HepG2 (cell line): Measurements from ENCODE around the gene TMEM62. TPM values are rescaled to one million over a fixed set of nuclear protein-coding genes. Genes with fewer than 3 reads are reported as not detected.

Experiments
- ADNP ChIP-seq: sonication (generic); formaldehyde crosslinking; IDR thresholded peaks from 2 replicates; pipeline ENCODE4 v1.4.0; 2020; ENCODE audit warnings: missing genetic modification reagents
- FOXK1 ChIP-seq: sonication (generic); formaldehyde crosslinking; IDR thresholded peaks from 2 replicates; pipeline ENCODE4 v1.4.0; 2020; ENCODE audit warnings: low read depth, missing genetic modification reagents, borderline replicate concordance
- KLF11 ChIP-seq: IDR thresholded peaks from 2 replicates; pipeline ENCODE4 v1.6.1; 2016; ENCODE audit warnings: missing compliant biosample characterization
- MZF1 ChIP-seq: sonication (generic); formaldehyde crosslinking; IDR thresholded peaks from 2 replicates; pipeline ENCODE4 v1.8.1; 2023; ENCODE audit warnings: mild to moderate bottlenecking, missing genetic modification reagents, borderline replicate concordance
- NFATC3 ChIP-seq: sonication (generic); formaldehyde crosslinking; IDR thresholded peaks from 2 replicates; pipeline ENCODE4 v1.5.1; 2020; ENCODE audit warnings: mild to moderate bottlenecking, missing genetic modification reagents
- NFYC ChIP-seq: IDR thresholded peaks from 2 replicates; pipeline ENCODE4 v1.6.1; 2016; ENCODE audit warnings: missing genetic modification reagents, missing compliant biosample characterization
- POLR2A ChIP-seq, 2 experiments: IDR thresholded peaks; 2 replicates each; pipeline ENCODE4 v1.6.1; 2011; ENCODE audit warnings: low read depth in 2 of 2, low read length in 2 of 2, mild to moderate bottlenecking in 1 of 2, moderate library complexity in 1 of 2; ENCODE audit not compliant: insufficient read depth in 1 of 2
- PTBP1 ChIP-seq: fragments of 200-400 bp; formaldehyde crosslinking; IDR thresholded peaks from 2 replicates; pipeline ENCODE4 v1.6.1; 2018; ENCODE audit warnings: low read length, low read depth; ENCODE audit not compliant: poor library complexity, severe bottlenecking
- RNF2 ChIP-seq: fragments of 450-650 bp; conservative IDR thresholded peaks from 2 replicates; pipeline ENCODE4 v1.6.1; 2016; ENCODE audit warnings: low read depth
- SRF ChIP-seq: IDR thresholded peaks from 2 replicates; pipeline ENCODE4 v1.6.1; 2011; ENCODE audit warnings: mild to moderate bottlenecking, low read depth, low read length, moderate library complexity
- TCF7 ChIP-seq: sonication (generic); IDR thresholded peaks from 2 replicates; pipeline ENCODE4 v1.6.1; 2016; ENCODE audit warnings: antibody characterized with exemption, low read depth
- ZBTB42 ChIP-seq: sonication (generic); formaldehyde crosslinking; IDR thresholded peaks from 2 replicates; pipeline ENCODE4 v1.5.0; 2020; ENCODE audit warnings: mild to moderate bottlenecking, missing genetic modification reagents
- ZNF431 ChIP-seq: sonication (generic); formaldehyde crosslinking; IDR thresholded peaks from 2 replicates; pipeline ENCODE4 v1.9.0; 2022; ENCODE audit warnings: missing genetic modification reagents, low read depth, mild to moderate bottlenecking, borderline replicate concordance
- ZNF496 ChIP-seq: sonication (generic); formaldehyde crosslinking; IDR thresholded peaks from 2 replicates; pipeline ENCODE4 v1.8.1; 2023; ENCODE audit warnings: mild to moderate bottlenecking, moderate library complexity, missing genetic modification reagents; ENCODE audit not compliant: insufficient replicate concordance
- ZNF547 ChIP-seq: sonication (generic); formaldehyde crosslinking; IDR thresholded peaks from 2 replicates; pipeline ENCODE4 v1.5.1; 2020; ENCODE audit warnings: mild to moderate bottlenecking, missing genetic modification reagents
- ZNF557 ChIP-seq: sonication (generic); formaldehyde crosslinking; IDR thresholded peaks from 2 replicates; pipeline ENCODE4 v1.4.0; 2020; ENCODE audit warnings: missing genetic modification reagents
- ZNF570 ChIP-seq: sonication (generic); formaldehyde crosslinking; IDR thresholded peaks from 2 replicates; pipeline ENCODE4 v1.4.0; 2020; ENCODE audit warnings: mild to moderate bottlenecking, missing genetic modification reagents, borderline replicate concordance
- ZNF674 ChIP-seq: sonication (generic); formaldehyde crosslinking; IDR thresholded peaks from 2 replicates; pipeline ENCODE4 v1.5.0; 2020; ENCODE audit warnings: low read depth, mild to moderate bottlenecking, missing genetic modification reagents
- ZSCAN21 ChIP-seq: sonication (generic); formaldehyde crosslinking; IDR thresholded peaks from 2 replicates; pipeline ENCODE4 v1.8.0; 2022; ENCODE audit warnings: mild to moderate bottlenecking, missing genetic modification reagents, moderate library complexity, borderline replicate concordance
- polyA plus RNA-seq, 8 experiments: library from polyadenylated mRNA; depleted of rRNA in 3 of 8; stranded (reverse) in 7 of 8; unstranded in 1 of 8; fragments of >200 nt; fragmentation: Illumina TruSeq in 4 of 8; extraction: Trizol in 4 of 8; gene quantifications; 2 replicates each; pipeline versions ENCODE4 v1.2.1 to v1.2.3, GENCODE V29; 2011 to 2016; ENCODE audit warnings: low read depth in 4 of 8, missing spikeins in 1 of 8, mixed read lengths in 1 of 8; ENCODE audit not compliant: insufficient read depth in 1 of 8
- total RNA-seq, 5 experiments: library from RNA; depleted of rRNA; stranded (reverse); fragments of >200 nt; fragmentation: Illumina TruSeq; extraction: Trizol; gene quantifications; 2 replicates each; pipeline ENCODE4 v1.2.3, GENCODE V29; 2016; ENCODE audit warnings: low read depth in 1 of 5
- TF ChIP-seq, protein P1 (sequence below): sonication (generic); formaldehyde crosslinking; IDR thresholded peaks from 2 replicates; pipeline ENCODE4 v1.5.1; 2020; ENCODE audit warnings: mild to moderate bottlenecking, missing genetic modification reagents, moderate library complexity
- TF ChIP-seq, protein P2 (sequence below): sonication (generic); formaldehyde crosslinking; IDR thresholded peaks from 2 replicates; pipeline ENCODE4 v1.5.0; 2020; ENCODE audit warnings: mild to moderate bottlenecking, missing genetic modification reagents
- TF ChIP-seq, protein P3 (sequence below): sonication (generic); formaldehyde crosslinking; IDR thresholded peaks from 2 replicates; pipeline ENCODE4 v1.4.0; 2020; ENCODE audit warnings: missing genetic modification reagents

The TMEM62 gene
- total and polyA plus RNA-seq, 2 of the 13 experiments (the other 11 are each of a cell fraction or from before 2014, with no cell fraction given) = 14.2 to 20.9 TPM

DNA sequence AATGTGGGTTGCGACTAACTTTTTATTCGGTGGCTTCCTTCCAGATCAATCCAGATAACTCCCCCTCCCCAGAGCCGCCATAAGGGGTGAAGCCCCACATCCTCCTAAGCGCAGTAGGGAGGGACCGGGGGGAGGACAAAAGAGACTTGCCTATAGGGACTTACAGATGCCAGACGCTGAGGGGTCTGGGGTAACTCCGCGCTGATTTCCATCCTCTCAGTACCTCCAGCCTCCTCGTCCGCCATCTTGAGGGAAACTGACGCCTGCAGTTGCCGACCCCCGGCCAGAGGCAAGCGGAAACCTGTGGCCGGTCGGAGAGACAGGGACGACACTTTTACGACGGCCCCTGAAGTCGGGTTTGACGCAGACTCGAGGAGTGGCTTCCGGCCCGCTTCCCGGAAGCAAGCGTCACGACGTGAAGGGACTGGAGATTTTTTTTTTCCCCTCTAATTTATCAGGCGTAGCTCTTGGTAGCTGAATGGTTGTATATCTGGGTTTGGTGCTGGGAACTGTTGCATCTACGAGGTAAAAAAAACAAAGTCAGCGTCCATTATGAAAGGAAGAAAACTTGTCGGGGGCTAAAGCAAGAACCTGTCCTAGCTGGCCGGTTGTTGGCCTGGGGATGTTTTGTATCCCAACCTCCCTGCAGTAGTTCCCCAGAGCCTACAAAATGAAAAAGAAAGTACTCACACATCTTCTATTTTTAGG is 27.5 kb upstream of the TMEM62 start, which contains the start of gene UBR1 (continued):
- TF ChIP-seq ZBTB42 (CRISPR knock-in tag) = no peak
- TF ChIP-seq ZNF674 (CRISPR knock-in tag) = no peak
- no peak for TF ChIP-seq ZNF431 (CRISPR knock-in tag)
- TF ChIP-seq ZNF557 (CRISPR knock-in tag) = no peak
- TF ChIP-seq NFATC3 (CRISPR knock-in tag) = no peak
- TF ChIP-seq ZNF570 (CRISPR knock-in tag) = no peak
- no peak for TF ChIP-seq ZSCAN21 (CRISPR knock-in tag)
- TF ChIP-seq KLF11 (CRISPR knock-in tag) = no peak
- peak; percentile 73 to 81 for TF ChIP-seq POLR2A (IDR thresholded peaks at IDR 0.05; ENCODE audit: insufficient read depth in 1 of 2, low read depth in 2 of 2, low read length in 2 of 2)
- TF ChIP-seq TCF7 = no peak
- TF ChIP-seq NFYC = peak; percentile 11; the same call in 1 of the 2 replicates
- no peak for TF ChIP-seq SRF
- TF ChIP-seq ZNF547 (CRISPR knock-in tag) = 0 out of 2 replicates have a peak, but pooled peaks have one; percentile 24
- TF ChIP-seq ZNF496 (CRISPR knock-in tag) = no peak
- TF ChIP-seq, protein P1, sequence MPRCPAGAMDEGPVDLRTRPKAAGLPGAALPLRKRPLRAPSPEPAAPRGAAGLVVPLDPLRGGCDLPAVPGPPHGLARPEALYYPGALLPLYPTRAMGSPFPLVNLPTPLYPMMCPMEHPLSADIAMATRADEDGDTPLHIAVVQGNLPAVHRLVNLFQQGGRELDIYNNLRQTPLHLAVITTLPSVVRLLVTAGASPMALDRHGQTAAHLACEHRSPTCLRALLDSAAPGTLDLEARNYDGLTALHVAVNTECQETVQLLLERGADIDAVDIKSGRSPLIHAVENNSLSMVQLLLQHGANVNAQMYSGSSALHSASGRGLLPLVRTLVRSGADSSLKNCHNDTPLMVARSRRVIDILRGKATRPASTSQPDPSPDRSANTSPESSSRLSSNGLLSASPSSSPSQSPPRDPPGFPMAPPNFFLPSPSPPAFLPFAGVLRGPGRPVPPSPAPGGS (CRISPR knock-in tag) = peak; percentile 27; the same call in 1 of the 2 replicates
- TF ChIP-seq, protein P2, sequence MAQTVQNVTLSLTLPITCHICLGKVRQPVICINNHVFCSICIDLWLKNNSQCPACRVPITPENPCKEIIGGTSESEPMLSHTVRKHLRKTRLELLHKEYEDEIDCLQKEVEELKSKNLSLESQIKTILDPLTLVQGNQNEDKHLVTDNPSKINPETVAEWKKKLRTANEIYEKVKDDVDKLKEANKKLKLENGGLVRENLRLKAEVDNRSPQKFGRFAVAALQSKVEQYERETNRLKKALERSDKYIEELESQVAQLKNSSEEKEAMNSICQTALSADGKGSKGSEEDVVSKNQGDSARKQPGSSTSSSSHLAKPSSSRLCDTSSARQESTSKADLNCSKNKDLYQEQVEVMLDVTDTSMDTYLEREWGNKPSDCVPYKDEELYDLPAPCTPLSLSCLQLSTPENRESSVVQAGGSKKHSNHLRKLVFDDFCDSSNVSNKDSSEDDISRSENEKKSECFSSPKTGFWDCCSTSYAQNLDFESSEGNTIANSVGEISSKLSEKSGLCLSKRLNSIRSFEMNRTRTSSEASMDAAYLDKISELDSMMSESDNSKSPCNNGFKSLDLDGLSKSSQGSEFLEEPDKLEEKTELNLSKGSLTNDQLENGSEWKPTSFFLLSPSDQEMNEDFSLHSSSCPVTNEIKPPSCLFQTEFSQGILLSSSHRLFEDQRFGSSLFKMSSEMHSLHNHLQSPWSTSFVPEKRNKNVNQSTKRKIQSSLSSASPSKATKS = no peak
- peak; percentile 63; the same call in 1 of the 2 replicates for TF ChIP-seq FOXK1 (CRISPR knock-in tag)
- TF ChIP-seq MZF1 (CRISPR knock-in tag) = no peak
- TF ChIP-seq RNF2 = no peak
- TF ChIP-seq, protein P3, sequence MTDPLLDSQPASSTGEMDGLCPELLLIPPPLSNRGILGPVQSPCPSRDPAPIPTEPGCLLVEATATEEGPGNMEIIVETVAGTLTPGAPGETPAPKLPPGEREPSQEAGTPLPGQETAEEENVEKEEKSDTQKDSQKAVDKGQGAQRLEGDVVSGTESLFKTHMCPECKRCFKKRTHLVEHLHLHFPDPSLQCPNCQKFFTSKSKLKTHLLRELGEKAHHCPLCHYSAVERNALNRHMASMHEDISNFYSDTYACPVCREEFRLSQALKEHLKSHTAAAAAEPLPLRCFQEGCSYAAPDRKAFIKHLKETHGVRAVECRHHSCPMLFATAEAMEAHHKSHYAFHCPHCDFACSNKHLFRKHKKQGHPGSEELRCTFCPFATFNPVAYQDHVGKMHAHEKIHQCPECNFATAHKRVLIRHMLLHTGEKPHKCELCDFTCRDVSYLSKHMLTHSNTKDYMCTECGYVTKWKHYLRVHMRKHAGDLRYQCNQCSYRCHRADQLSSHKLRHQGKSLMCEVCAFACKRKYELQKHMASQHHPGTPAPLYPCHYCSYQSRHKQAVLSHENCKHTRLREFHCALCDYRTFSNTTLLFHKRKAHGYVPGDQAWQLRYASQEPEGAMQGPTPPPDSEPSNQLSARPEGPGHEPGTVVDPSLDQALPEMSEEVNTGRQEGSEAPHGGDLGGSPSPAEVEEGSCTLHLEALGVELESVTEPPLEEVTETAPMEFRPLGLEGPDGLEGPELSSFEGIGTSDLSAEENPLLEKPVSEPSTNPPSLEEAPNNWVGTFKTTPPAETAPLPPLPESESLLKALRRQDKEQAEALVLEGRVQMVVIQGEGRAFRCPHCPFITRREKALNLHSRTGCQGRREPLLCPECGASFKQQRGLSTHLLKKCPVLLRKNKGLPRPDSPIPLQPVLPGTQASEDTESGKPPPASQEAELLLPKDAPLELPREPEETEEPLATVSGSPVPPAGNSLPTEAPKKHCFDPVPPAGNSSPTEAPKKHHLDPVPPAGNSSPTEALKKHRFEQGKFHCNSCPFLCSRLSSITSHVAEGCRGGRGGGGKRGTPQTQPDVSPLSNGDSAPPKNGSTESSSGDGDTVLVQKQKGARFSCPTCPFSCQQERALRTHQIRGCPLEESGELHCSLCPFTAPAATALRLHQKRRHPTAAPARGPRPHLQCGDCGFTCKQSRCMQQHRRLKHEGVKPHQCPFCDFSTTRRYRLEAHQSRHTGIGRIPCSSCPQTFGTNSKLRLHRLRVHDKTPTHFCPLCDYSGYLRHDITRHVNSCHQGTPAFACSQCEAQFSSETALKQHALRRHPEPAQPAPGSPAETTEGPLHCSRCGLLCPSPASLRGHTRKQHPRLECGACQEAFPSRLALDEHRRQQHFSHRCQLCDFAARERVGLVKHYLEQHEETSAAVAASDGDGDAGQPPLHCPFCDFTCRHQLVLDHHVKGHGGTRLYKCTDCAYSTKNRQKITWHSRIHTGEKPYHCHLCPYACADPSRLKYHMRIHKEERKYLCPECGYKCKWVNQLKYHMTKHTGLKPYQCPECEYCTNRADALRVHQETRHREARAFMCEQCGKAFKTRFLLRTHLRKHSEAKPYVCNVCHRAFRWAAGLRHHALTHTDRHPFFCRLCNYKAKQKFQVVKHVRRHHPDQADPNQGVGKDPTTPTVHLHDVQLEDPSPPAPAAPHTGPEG (CRISPR knock-in tag) = no peak
- TF ChIP-seq ADNP (CRISPR knock-in tag) = no peak
- no peak for TF ChIP-seq PTBP1
